Suppressor macrophage treated with lipopolysaccharide for 1 hour (primary cell): ENCODE results near the gene GSKIP.
A peak's percentile ranks its signal among the peaks of the same experiment; 100 is the strongest.
"Not testable (repeated sequence)": the region's sequence is repeated elsewhere in the genome, so short reads cannot be mapped to it uniquely, and the experiment has no call there.

Experiments used
- DNase-seq, 3 donors: peaks; one replicate each; pipeline ENCODE4 v3.0.0-alpha.2; 2020 to 2022

The GSKIP gene

GRCh38 chr14:96362965-96363750, at the start of gene GSKIP, which contains the start of gene ATG2B:
Gene GSKIP (plus strand): TSS chr14:96363526. CDS start chr14:96382248, 18,722 bp downstream.
Gene ATG2B (minus strand): TSS chr14:96363341. CDS start chr14:96362976, 365 bp downstream.
- peak; percentile 97 to 99 (median 99) for DNase-seq

GRCh38 chr14:96316087-96316486, 47.2 kb upstream of the GSKIP start:
- no peak for DNase-seq

GRCh38 chr14:96318836-96319235, 44.5 kb upstream of the GSKIP start:
- DNase-seq: no peak

- no peak for DNase-seq
Measured at GRCh38 chr14:96320605-96321004, 42.7 kb upstream of the GSKIP start.

- DNase-seq: no peak
Measured at GRCh38 chr14:96324219-96324618, 39.1 kb upstream of the GSKIP start.

GRCh38 chr14:96338551-96338950, 24.8 kb upstream of the GSKIP start:
- no peak for DNase-seq

- no peak for DNase-seq
Measured at GRCh38 chr14:96341323-96341722, 22.0 kb upstream of the GSKIP start.

- DNase-seq: no peak
Measured at GRCh38 chr14:96345669-96346068, 17.7 kb upstream of the GSKIP start.

GRCh38 chr14:96347957-96348356, 15.4 kb upstream of the GSKIP start:
- not testable (repeated sequence) for DNase-seq

GRCh38 chr14:96349286-96350075, 13.8 kb upstream of the GSKIP start:
- peak in 2 of 3 donors; percentile 8 to 31 for DNase-seq

- no peak for DNase-seq
Measured at GRCh38 chr14:96351986-96352385, 11.3 kb upstream of the GSKIP start.

- DNase-seq: no peak
Measured at GRCh38 chr14:96352708-96353107, 10.6 kb upstream of the GSKIP start.

- no peak for DNase-seq
Measured at GRCh38 chr14:96354246-96354645, 9.1 kb upstream of the GSKIP start.

GRCh38 chr14:96357216-96357615, 6.1 kb upstream of the GSKIP start:
- DNase-seq: peak in 1 of 3 donors; percentile 8

- DNase-seq: no peak
Measured at GRCh38 chr14:96359959-96360358, 3.4 kb upstream of the GSKIP start.

- peak; percentile 17 to 30 (median 25) for DNase-seq
Measured at GRCh38 chr14:96362071-96362964, 1.0 kb upstream of the GSKIP start.

GRCh38 chr14:96363751-96364336, 518 bp downstream of the GSKIP start:
- peak; percentile 27 to 48 (median 33) for DNase-seq

- DNase-seq: no peak
Measured at GRCh38 chr14:96364962-96365361, 1.6 kb downstream of the GSKIP start.

GRCh38 chr14:96368534-96368933, 5.2 kb downstream of the GSKIP start:
- DNase-seq: no peak

GRCh38 chr14:96370528-96370927, 7.2 kb downstream of the GSKIP start:
- DNase-seq: no peak

- no peak for DNase-seq
Measured at GRCh38 chr14:96373538-96373937, 10.2 kb downstream of the GSKIP start.

GRCh38 chr14:96376093-96376492, 12.8 kb downstream of the GSKIP start:
- DNase-seq: no peak
